GM12865 (cell line): ENCODE results near the gene MYO1D.

Experiments used
- DNase-seq: peaks from one replicate; pipeline ENCODE4 v3.0.0; 2010; ENCODE audit warnings: low read depth
- H3K4me3 ChIP-seq: 2 replicates; pipeline ENCODE4 v1.5.1; 2011; ENCODE audit warnings: mild to moderate bottlenecking, low read depth, low read length, control low read depth
- TF ChIP-seq, protein P1 (sequence below): IDR thresholded peaks from 2 replicates; pipeline ENCODE4 v1.5.1; 2011; ENCODE audit warnings: low read length, control low read depth, low read depth, inconsistent platforms; ENCODE audit not compliant: insufficient read depth; ENCODE audit errors: missing control alignments

Gene MYO1D

DNA sequence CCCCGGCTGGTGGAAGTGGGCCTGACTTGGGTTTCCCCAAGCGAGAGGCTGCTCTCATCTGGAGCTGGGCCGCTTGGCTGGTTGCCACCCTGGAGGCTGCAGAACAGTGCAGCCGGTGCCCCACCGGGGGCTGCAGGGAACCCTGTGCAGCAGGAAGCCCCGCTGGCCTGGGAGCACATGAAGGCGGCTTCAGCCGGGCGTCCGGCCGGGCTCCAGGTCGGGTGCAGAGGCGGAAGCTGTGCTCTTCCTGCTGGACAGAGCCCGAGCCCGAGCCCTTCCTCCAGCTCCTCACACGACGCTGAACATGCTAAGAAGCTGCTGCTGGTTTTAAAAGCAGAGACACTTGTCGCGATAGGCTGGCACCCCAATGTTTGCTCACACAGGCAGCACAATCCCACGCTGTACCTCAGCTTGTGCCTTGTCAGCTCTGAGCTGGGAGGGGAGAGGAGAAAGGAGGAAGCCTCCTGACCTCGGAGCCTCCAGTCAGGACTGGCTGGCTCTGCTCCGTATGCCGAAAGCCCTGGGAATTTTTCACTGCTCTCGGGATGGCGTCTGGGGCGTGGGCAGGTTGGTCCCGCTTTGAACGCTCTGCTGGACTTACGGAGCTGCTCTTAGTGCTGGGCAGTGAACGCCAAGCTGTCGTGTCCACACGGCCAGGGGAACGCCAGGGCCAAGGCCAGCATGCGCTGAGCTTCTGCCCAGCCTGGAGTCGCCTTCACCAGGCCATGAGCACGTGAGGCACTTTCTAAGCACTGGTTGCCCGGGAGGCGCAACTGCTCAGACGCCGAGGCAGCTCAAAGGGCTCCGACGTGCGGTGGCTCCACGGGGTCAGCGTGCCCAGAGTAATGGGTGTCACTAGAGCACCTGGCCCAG is 381.3 kb downstream of the MYO1D start:
- H3K4me3 ChIP-seq: no peak overlapping the region
- no peak for DNase-seq

DNA sequence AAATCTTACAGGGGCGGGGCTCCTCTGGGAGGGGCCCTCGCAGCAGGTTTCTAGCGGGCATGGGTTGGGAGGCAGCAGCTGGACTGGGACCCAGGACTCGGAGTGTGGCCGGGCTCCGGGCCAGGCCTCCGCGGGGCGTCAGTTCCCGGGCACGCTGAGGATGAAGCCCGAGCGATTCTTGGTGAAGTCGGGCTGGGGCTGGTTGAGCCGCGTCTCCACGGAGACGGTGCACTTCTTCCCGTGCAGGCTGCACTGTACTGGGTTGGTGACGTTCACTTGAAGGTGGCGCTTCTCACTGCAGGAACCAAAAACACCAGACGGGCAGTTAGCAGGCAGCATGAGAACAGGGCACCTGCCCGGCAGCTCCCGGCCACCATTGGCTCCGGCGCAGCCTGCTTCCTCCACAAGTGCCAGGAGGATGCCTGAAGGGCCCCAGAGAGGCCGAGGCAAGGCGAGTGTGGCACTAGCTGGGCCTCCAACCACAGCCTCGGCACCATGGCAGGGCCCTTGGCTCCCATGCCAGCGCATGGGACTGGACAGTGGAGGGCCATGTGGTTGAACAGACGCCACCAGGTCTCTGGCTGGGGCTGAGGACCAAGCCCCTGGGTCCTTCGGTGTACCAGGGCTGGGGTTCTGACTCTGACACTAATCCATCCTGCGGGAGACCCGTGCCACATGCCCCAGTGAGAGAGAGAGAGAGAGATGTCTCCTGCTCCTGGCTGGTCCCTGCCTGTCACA is 382.1 kb downstream of the MYO1D start:
- H3K4me3 ChIP-seq: no peak overlapping the region
- TF ChIP-seq, protein P1, sequence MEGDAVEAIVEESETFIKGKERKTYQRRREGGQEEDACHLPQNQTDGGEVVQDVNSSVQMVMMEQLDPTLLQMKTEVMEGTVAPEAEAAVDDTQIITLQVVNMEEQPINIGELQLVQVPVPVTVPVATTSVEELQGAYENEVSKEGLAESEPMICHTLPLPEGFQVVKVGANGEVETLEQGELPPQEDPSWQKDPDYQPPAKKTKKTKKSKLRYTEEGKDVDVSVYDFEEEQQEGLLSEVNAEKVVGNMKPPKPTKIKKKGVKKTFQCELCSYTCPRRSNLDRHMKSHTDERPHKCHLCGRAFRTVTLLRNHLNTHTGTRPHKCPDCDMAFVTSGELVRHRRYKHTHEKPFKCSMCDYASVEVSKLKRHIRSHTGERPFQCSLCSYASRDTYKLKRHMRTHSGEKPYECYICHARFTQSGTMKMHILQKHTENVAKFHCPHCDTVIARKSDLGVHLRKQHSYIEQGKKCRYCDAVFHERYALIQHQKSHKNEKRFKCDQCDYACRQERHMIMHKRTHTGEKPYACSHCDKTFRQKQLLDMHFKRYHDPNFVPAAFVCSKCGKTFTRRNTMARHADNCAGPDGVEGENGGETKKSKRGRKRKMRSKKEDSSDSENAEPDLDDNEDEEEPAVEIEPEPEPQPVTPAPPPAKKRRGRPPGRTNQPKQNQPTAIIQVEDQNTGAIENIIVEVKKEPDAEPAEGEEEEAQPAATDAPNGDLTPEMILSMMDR: no peak
- DNase-seq: no peak

More for the DNA sequence above, 381.3 kb downstream of the MYO1D start:
- TF ChIP-seq, protein P1: no peak

DNA sequence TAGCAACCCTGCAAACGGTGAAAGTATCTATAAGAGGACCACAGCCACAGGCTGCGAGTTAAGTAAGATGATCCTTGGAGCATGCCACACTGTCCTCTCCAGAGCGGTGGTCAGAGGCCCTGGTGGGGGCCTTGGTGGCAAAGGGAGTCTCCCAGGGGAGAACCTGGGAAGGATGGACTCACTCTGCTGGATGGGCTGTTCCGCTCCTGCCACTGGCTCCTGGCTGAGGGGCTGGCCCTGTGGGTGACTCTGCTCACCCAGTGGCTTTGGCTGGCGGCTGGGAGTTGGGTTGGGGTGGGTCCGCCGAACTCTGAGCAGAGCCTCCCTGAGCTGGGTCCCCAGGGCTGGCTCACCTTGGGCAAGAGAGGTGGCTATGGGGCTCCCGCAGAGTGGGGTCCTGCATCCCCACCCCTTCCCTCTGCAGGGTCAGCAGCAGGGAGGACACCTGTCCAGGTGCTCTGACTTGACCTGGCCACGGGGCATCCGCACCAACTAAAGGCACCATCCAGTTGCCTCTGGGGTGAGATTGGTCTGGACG is 382.9 kb downstream of the MYO1D start:
- TF ChIP-seq, protein P1: no peak
- H3K4me3 ChIP-seq: no peak overlapping the region
- no peak for DNase-seq

DNA sequence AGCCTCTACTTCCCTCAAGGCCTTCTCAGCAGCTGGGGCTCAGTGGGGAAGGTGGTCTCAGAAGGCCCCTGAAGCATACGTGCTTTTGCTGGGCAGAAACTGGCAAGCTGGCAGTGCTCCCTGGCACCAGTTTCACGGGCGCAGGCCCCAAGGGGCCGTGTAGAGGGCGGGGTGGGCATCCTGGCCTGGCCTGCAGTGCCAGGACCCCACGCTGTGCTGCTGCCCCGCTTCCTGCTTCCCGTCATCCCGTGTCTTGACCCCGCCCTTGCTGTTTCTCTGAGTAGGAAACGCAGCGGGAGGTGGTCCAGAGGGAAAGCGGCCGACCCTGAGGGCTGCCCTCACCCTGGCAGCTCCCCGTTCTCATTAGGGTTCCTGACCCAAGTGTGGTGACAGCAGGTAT is 383.4 kb downstream of the MYO1D start:
- DNase-seq: no peak
- TF ChIP-seq, protein P1: no peak
- no peak overlapping the region for H3K4me3 ChIP-seq

DNA sequence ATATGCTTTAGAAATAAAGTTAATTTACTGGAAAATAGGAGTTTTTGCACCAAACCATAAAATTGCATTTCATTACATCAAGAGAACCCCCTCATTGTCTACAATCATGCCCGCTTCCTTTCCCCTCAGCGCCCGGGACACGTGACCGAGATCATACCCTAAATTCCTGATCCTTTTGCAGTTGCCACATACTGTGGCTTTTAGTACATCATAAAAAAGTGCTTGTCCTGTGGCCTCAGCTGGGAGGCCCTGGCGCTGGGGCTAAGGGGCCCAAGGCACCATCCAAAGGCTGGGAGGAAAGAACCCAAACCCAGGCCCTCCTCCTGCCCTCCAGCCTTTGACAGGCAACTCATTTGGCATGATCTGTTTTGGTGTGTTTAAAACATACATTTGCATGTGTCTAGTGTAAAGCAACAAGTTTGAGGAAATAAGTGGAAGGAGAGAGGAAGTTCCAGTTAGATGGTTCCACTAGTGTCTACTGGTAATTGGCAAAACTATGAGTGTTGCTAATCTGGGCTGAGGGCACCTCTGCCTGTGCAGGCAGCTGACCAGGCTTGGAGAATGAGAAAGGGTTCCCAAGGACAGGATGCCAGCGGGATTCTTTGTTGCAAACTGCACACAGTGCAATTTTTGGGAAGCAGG is 384.2 kb downstream of the MYO1D start:
- TF ChIP-seq, protein P1: no peak
- no peak overlapping the region for H3K4me3 ChIP-seq
- no peak for DNase-seq

DNA sequence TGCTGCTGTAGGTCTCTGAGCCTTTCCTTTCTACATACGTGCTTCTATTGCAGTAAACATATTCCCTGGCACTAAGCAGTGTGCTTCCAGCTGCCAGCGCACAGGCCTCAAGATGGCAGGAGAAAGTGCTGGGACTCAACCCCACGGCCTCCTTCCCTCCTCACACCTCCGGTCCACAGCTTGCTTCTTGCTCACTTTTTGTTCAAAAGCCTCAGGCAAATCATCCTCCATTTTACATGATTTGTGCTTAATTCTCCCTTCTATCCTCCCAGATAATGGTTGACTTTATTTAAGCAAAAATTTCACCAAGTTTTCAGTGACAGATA is 384.7 kb downstream of the MYO1D start:
- no peak overlapping the region for H3K4me3 ChIP-seq
- DNase-seq: no peak
- TF ChIP-seq, protein P1: no peak
